HG02840 (cell line): ENCODE data around the gene FGD3.

ENCODE experiments used
- ATAC-seq: cut with Tn5 transposase; IDR thresholded peaks from one replicate; pipeline ENCODE4 v1.9.1; 2021; ENCODE audit warnings: mild to moderate bottlenecking, moderate library complexity, moderate number of reproducible peaks; ENCODE audit not compliant: unreplicated experiment, low FRiP score

The FGD3 gene

GRCh38 chr9:93025736-93026135 is 78.4 kb downstream of the FGD3 start:
- no peak for ATAC-seq

GRCh38 chr9:93026640-93027039 is 79.3 kb downstream of the FGD3 start:
- no peak for ATAC-seq

GRCh38 chr9:93027750-93028149 is 80.4 kb downstream of the FGD3 start:
- ATAC-seq, result no peak

- no peak for ATAC-seq
These were observed 81.2 kb downstream of the FGD3 start for GRCh38 chr9:93028448-93029006.

- no peak for ATAC-seq
These were observed 83.6 kb downstream of the FGD3 start for GRCh38 chr9:93030642-93031628.

GRCh38 chr9:93031629-93032430 is 84.5 kb downstream of the FGD3 start:
- ATAC-seq, result no peak

- no peak for ATAC-seq
These were observed 85.2 kb downstream of the FGD3 start for GRCh38 chr9:93032545-93032944.

- no peak for ATAC-seq
These were observed 86.2 kb downstream of the FGD3 start for GRCh38 chr9:93033531-93033930.

GRCh38 chr9:93035106-93035660 is 87.9 kb downstream of the FGD3 start:
- ATAC-seq, result no peak

GRCh38 chr9:93035821-93036351 is 88.6 kb downstream of the FGD3 start:
- ATAC-seq, result no peak

GRCh38 chr9:93036887-93037475 is 89.7 kb downstream of the FGD3 start:
- no peak for ATAC-seq

- ATAC-seq, result no peak
These were observed 90.2 kb downstream of the FGD3 start for GRCh38 chr9:93037476-93037971.

- no peak for ATAC-seq
These were observed 91.6 kb downstream of the FGD3 start for GRCh38 chr9:93038918-93039317.

- ATAC-seq, result no peak
These were observed 92.1 kb downstream of the FGD3 start for GRCh38 chr9:93039456-93039855.

- no peak for ATAC-seq
These were observed 92.7 kb downstream of the FGD3 start for GRCh38 chr9:93039976-93040375.

- ATAC-seq, result no peak
These were observed 93.1 kb downstream of the FGD3 start for GRCh38 chr9:93040409-93040808.

- no peak for ATAC-seq
These were observed 93.9 kb downstream of the FGD3 start for GRCh38 chr9:93041108-93041802.

GRCh38 chr9:93043122-93043521 is 95.8 kb downstream of the FGD3 start:
- no peak for ATAC-seq

- no peak for ATAC-seq
These were observed 98.2 kb downstream of the FGD3 start for GRCh38 chr9:93045521-93045920.
